Thyroid gland (tissue), 4 donors: ENCODE results near the gene LCN15.

Experiments
- CTCF ChIP-seq, 6 experiments: fragments of 200-600 bp in 3 of 6; fragments of 450-650 bp in 3 of 6; sonication (generic) in 3 of 6; IDR thresholded peaks; one replicate each; pipeline ENCODE4 v1.5.1; 2016 to 2019; ENCODE audit warnings: antibody characterized with exemption in 6 of 6, mild to moderate bottlenecking in 2 of 6, inconsistent platforms in 1 of 6, moderate library complexity in 1 of 6
- POLR2A ChIP-seq, 2 donors: fragments of 450-650 bp; IDR thresholded peaks; one replicate each; pipeline ENCODE4 v1.6.1; 2017; ENCODE audit warnings: antibody characterized with exemption in 2 of 2, mild to moderate bottlenecking in 2 of 2, moderate library complexity in 1 of 2

DNA sequence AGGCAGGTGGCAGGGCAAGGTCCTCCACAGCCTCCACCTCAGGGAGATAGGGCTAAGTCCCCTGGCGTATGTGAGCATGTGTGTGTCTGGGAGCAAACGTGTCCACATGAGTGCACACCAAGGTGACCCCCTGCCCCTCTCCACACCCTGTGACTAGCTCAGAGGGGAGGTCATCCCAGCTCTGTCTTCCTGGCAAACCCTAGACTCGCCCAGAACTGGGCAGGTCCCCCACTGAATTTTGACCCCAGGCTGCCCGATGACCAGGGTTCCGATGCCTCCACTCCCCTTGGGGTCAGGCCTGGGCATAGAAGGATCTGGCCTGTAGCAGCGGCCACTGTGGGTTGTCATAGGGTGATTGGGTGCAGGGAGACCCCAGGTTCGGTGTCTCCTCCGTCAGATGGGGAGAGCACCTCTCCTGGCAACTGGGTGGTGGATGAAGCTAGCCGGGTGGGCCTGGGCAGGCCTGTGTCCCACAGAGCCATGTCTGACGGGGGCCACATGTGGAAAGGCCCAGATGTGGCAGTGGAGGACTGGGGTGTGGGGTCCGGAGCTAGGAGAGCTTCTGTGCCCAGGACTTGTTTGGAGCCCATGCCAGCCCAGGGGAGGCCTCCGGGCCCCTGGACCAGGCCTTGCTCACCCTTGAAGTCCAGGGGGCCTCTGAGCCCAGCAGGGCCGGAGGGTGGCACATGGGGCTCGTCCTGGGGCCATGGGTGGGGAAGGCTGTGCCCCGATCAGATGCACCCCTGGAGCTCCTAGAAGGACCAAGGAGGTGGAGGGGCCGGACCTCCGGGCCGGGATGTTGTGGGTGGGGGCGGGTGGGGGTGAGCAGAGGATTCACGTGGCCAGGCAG lies 45.7 kb downstream of the LCN15 start:
- no peak for TF ChIP-seq CTCF (IDR thresholded peaks at IDR 0.05)
- no peak for TF ChIP-seq POLR2A (IDR thresholded peaks at IDR 0.05)
